H9 (cell line): ENCODE results near the gene FRY. TPM values are rescaled to one million over a fixed set of nuclear protein-coding genes. Genes with fewer than 3 reads are reported as not detected.

Experiments
- DNase-seq: peaks from one replicate; pipeline ENCODE4 v3.0.0-alpha.2; 2017
- H2AFZ ChIP-seq: one replicate; pipeline ENCODE4 v1.6.1; 2013; ENCODE audit warnings: mild to moderate bottlenecking, low read length, control low read depth, moderate library complexity
- H2AK5ac ChIP-seq: 2 replicates; pipeline ENCODE4 v1.6.1; 2013; ENCODE audit warnings: low read length, control low read depth, mixed read lengths; ENCODE audit not compliant: insufficient read length
- H2BK120ac ChIP-seq: one replicate; pipeline ENCODE4 v1.6.1; 2013; ENCODE audit warnings: low read depth, mild to moderate bottlenecking, low read length, control low read depth, inconsistent platforms; ENCODE audit not compliant: poor library complexity, severe bottlenecking
- H2BK12ac ChIP-seq: 2 replicates; pipeline ENCODE4 v1.6.1; 2013; ENCODE audit warnings: low read length, control low read depth, mixed read lengths, low read depth; ENCODE audit not compliant: insufficient read length
- H2BK15ac ChIP-seq: 2 replicates; pipeline ENCODE4 v1.6.1; 2013; ENCODE audit warnings: low read depth, low read length, control low read depth
- H2BK20ac ChIP-seq: one replicate; pipeline ENCODE4 v1.6.1; 2013; ENCODE audit warnings: low read depth, mild to moderate bottlenecking, low read length, control low read depth, inconsistent platforms; ENCODE audit not compliant: poor library complexity, severe bottlenecking
- H2BK5ac ChIP-seq: 2 replicates; pipeline ENCODE4 v1.6.1; 2013; ENCODE audit warnings: low read length, control low read depth, mixed read lengths; ENCODE audit not compliant: insufficient read length
- H3K14ac ChIP-seq: 2 replicates; pipeline ENCODE4 v1.6.1; 2013; ENCODE audit warnings: low read length, control low read depth; ENCODE audit not compliant: insufficient read depth
- H3K18ac ChIP-seq: 2 replicates; pipeline ENCODE4 v1.6.1; 2013; ENCODE audit warnings: low read depth, mild to moderate bottlenecking, mixed read lengths, low read length, control low read depth; ENCODE audit not compliant: insufficient read length
- H3K23ac ChIP-seq: 2 replicates; pipeline ENCODE4 v1.6.1; 2013; ENCODE audit warnings: low read length, control low read depth, mixed read lengths, low read depth; ENCODE audit not compliant: insufficient read length
- H3K23me2 ChIP-seq: 2 replicates; pipeline ENCODE4 v1.6.1; 2013; ENCODE audit warnings: low read depth, mild to moderate bottlenecking, mixed read lengths, low read length, control low read depth; ENCODE audit not compliant: insufficient read length, poor library complexity, severe bottlenecking
- H3K27ac ChIP-seq: 2 replicates; pipeline ENCODE4 v1.5.1; 2013; ENCODE audit warnings: low read length, control low read depth, mixed read lengths, low read depth; ENCODE audit not compliant: insufficient read length
- H3K27me3 ChIP-seq: 2 replicates; pipeline ENCODE4 v1.6.1; 2013; ENCODE audit warnings: low read length, control low read depth, inconsistent platforms; ENCODE audit not compliant: insufficient read depth
- H3K4ac ChIP-seq: 2 replicates; pipeline ENCODE4 v1.6.1; 2013; ENCODE audit warnings: low read depth, mild to moderate bottlenecking, control low read depth, inconsistent platforms, low read length, moderate library complexity
- H3K4me1 ChIP-seq: 2 replicates; pipeline ENCODE4 v1.6.1; 2013; ENCODE audit warnings: low read length, control low read depth, inconsistent platforms; ENCODE audit not compliant: insufficient read depth
- H3K4me2 ChIP-seq: 2 replicates; pipeline ENCODE4 v1.6.1; 2013; ENCODE audit warnings: low read length, control low read depth, mixed read lengths; ENCODE audit not compliant: insufficient read length, insufficient read depth
- H3K56ac ChIP-seq: 2 replicates; pipeline ENCODE4 v1.6.1; 2013; ENCODE audit warnings: low read depth, mild to moderate bottlenecking, mixed read lengths, low read length, control low read depth; ENCODE audit not compliant: insufficient read length
- H3K79me1 ChIP-seq: 2 replicates; pipeline ENCODE4 v1.6.1; 2013; ENCODE audit warnings: low read depth, mild to moderate bottlenecking, moderate library complexity, low read length, control low read depth, inconsistent platforms; ENCODE audit not compliant: insufficient read depth, poor library complexity, severe bottlenecking
- H3K79me2 ChIP-seq: 2 replicates; pipeline ENCODE4 v1.6.1; 2013; ENCODE audit warnings: low read length, control low read depth, inconsistent platforms; ENCODE audit not compliant: insufficient read depth
- H3K9ac ChIP-seq: 2 replicates; pipeline ENCODE4 v1.6.1; 2013; ENCODE audit warnings: low read length, control low read depth, mixed read lengths; ENCODE audit not compliant: insufficient read length; ENCODE audit errors: extremely low read depth
- H3K9me3 ChIP-seq: one replicate; pipeline ENCODE4 v1.6.1; 2013; ENCODE audit warnings: low read depth, low read length, inconsistent platforms; ENCODE audit not compliant: control insufficient read depth
- H3T11ph ChIP-seq: one replicate; pipeline ENCODE4 v1.6.1; 2013; ENCODE audit warnings: mild to moderate bottlenecking, low read length, control low read depth, inconsistent platforms
- H4K20me1 ChIP-seq: one replicate; pipeline ENCODE4 v1.6.1; 2013; ENCODE audit not compliant: control insufficient read depth, insufficient read length, insufficient read depth
- H4K5ac ChIP-seq: 2 replicates; pipeline ENCODE4 v1.6.1; 2013; ENCODE audit warnings: low read depth, mild to moderate bottlenecking, mixed read lengths, low read length, control low read depth; ENCODE audit not compliant: insufficient read length
- H4K8ac ChIP-seq: replicated peaks from 2 replicates; pipeline ENCODE4 v1.6.1; 2013; ENCODE audit warnings: low read length, control low read depth, mixed read lengths, low read depth; ENCODE audit not compliant: insufficient read length
- H4K91ac ChIP-seq: 2 replicates; pipeline ENCODE4 v1.6.1; 2013; ENCODE audit warnings: low read depth, mild to moderate bottlenecking, moderate library complexity, mixed read lengths, low read length, control low read depth; ENCODE audit not compliant: insufficient read length
- H3K27ac Mint-ChIP-seq, 3 experiments: 2 replicates in 2 of 3; 3 replicates in 1 of 3; pipeline ENCODE4 v1.8.0; 2020 to 2021; ENCODE audit warnings: mixed read lengths in 3 of 3, mild to moderate bottlenecking in 1 of 3, moderate library complexity in 1 of 3
- H3K27me3 Mint-ChIP-seq: 2 replicates; pipeline ENCODE4 v1.8.0; 2021; ENCODE audit warnings: low read depth, mild to moderate bottlenecking, moderate library complexity, mixed read lengths
- H3K36me3 Mint-ChIP-seq, 3 experiments: 2 replicates in 2 of 3; 3 replicates in 1 of 3; pipeline ENCODE4 v1.8.0; 2020 to 2021; ENCODE audit warnings: low read depth in 3 of 3, mixed read lengths in 3 of 3; ENCODE audit not compliant: insufficient read depth in 1 of 3
- H3K4me1 Mint-ChIP-seq, 2 experiments: 2 replicates each; pipeline ENCODE4 v1.8.0; 2020; ENCODE audit warnings: mixed read lengths in 2 of 2
- H3K4me3 Mint-ChIP-seq, 2 experiments: 2 replicates in 1 of 2; 3 replicates in 1 of 2; pipeline ENCODE4 v1.8.0; 2020 to 2021; ENCODE audit warnings: mild to moderate bottlenecking in 2 of 2, mixed read lengths in 2 of 2, moderate library complexity in 1 of 2
- H3K9me3 Mint-ChIP-seq, 2 experiments: 2 replicates in 1 of 2; 3 replicates in 1 of 2; pipeline ENCODE4 v1.8.0; 2020; ENCODE audit warnings: mild to moderate bottlenecking in 2 of 2, mixed read lengths in 2 of 2, moderate library complexity in 1 of 2
- CTCF ChIP-seq: fragments of 200-600 bp; sonication (generic); conservative IDR thresholded peaks from 3 replicates; pipeline ENCODE4 v1.8.0; 2021; ENCODE audit warnings: antibody characterized with exemption, mild to moderate bottlenecking
- WGBS: extraction: QIAGEN DNeasy Blood & Tissue Kit; methylation state at CpG from one replicate; pipeline ENCODE4 v1.1.7; 2013; ENCODE audit warnings: missing lambda C conversion rate, low lambda C conversion rate, mixed read lengths; ENCODE audit not compliant: insufficient read length; ENCODE audit errors: extremely low coverage; 5-methylcytosine and 5-hydroxymethylcytosine counted together
- total RNA-seq: library from RNA; stranded (reverse); gene quantifications from 2 replicates; pipeline ENCODE4 v1.2.1, GENCODE V29; 2021

The FRY gene
- total RNA-seq, 1 experiment from 2014 or later: 5.2 TPM

- Histone ChIP-seq H3K79me2 (no peaks in the 10 kb centered on the region), H3K9ac (no peak overlapping the region), H3T11ph (no peak overlapping the region), H2AFZ (no peak overlapping the region), H3K56ac (no peak overlapping the region), H3K18ac (no peak overlapping the region), H3K23ac (no peak overlapping the region), H2BK5ac (no peak overlapping the region), H3K14ac (no peak overlapping the region), H2BK120ac (no peak overlapping the region), H4K20me1 (no peaks in the 10 kb centered on the region), H4K91ac (no peak overlapping the region), H3K4me2 (no peak overlapping the region), H4K8ac (no peak overlapping the region), H3K79me1 (no peaks in the 10 kb centered on the region), H3K4ac (no peak overlapping the region), H2BK20ac (no peak overlapping the region), H4K5ac (no peak overlapping the region), H3K4me1 (no peaks in the 10 kb centered on the region), H2BK15ac (no peak overlapping the region), H3K27ac (no peak overlapping the region), H3K27me3 (no peaks in the 10 kb centered on the region), H2BK12ac (no peak overlapping the region), H3K23me2 (no peaks in the 10 kb centered on the region), H3K9me3 (no peaks in the 10 kb centered on the region), H2AK5ac (no peak overlapping the region)
- Mint-ChIP-seq H3K9me3 (no peaks in the 10 kb centered on the region), H3K36me3 (no peaks in the 10 kb centered on the region), H3K27me3 (no peaks in the 10 kb centered on the region; the same call in 1 of the 2 replicates), H3K27ac (no peak overlapping the region), H3K4me1 (no peaks in the 10 kb centered on the region), H3K4me3 (no peak overlapping the region)
- no peak for DNase-seq
- no peak for TF ChIP-seq CTCF
- no CpG with 5 or more reads among the region's 6 CpGs for WGBS
Measured at GRCh38 chr13:32298695-32299094, 267.1 kb downstream of the FRY start.
